SK-N-SH treated with all-trans-retinoic acid at 6 μM for 48 hours (cell line): ENCODE measurements around the gene GCN1.
"Not testable (repeated sequence)": the region's sequence is repeated elsewhere in the genome, so short reads cannot be mapped to it uniquely, and the experiment has no call there.

Experiments
- ATAC-seq: fragments of 200-7000 bp; cut with Tn5 transposase; 3 replicates; pipeline ENCODE4 v1.9.1; 2020; ENCODE audit warnings: mild to moderate bottlenecking, moderate library complexity
- ARNTL ChIP-seq: fragments of 450-650 bp; formaldehyde crosslinking; IDR thresholded peaks from 2 replicates; pipeline ENCODE4 v1.5.0; 2020; ENCODE audit warnings: low read depth, mild to moderate bottlenecking, moderate library complexity, borderline replicate concordance
- BACH2 ChIP-seq: fragments of 250-450 bp; sonication (Bioruptor Pico); IDR thresholded peaks from 2 replicates; pipeline ENCODE4 v1.9.0; 2021; ENCODE audit warnings: mild to moderate bottlenecking, borderline replicate concordance
- CREB5 ChIP-seq: fragments of 250-450 bp; sonication (Bioruptor Pico); IDR thresholded peaks from 2 replicates; pipeline ENCODE4 v1.5.1; 2020; ENCODE audit warnings: low read depth, mild to moderate bottlenecking, moderate library complexity
- CSRNP3 ChIP-seq: fragments of 250-450 bp; sonication (Bioruptor Pico); IDR thresholded peaks from 2 replicates; pipeline ENCODE4 v1.5.1; 2021; ENCODE audit warnings: mild to moderate bottlenecking, moderate library complexity
- ESRRG ChIP-seq: fragments of 250-450 bp; sonication (Bioruptor Pico); IDR thresholded peaks from 2 replicates; pipeline ENCODE4 v1.6.1; 2021; ENCODE audit warnings: mild to moderate bottlenecking
- GLIS3 ChIP-seq: fragments of 250-450 bp; sonication (Bioruptor Pico); IDR thresholded peaks from 2 replicates; pipeline ENCODE4 v1.5.0; 2020; ENCODE audit warnings: mild to moderate bottlenecking, moderate library complexity
- ISL1 ChIP-seq: fragments of 250-450 bp; sonication (Bioruptor Pico); IDR thresholded peaks from 2 replicates; pipeline ENCODE4 v2.1.2; 2022; ENCODE audit warnings: mild to moderate bottlenecking, moderate library complexity
- OSR1 ChIP-seq: fragments of 250-450 bp; sonication (Bioruptor Pico); IDR thresholded peaks from 2 replicates; pipeline ENCODE4 v1.8.0; 2022; ENCODE audit warnings: moderate library complexity, mild to moderate bottlenecking, inconsistent platforms
- POU6F1 ChIP-seq: fragments of 250-450 bp; sonication (Bioruptor Pico); IDR thresholded peaks from 2 replicates; pipeline ENCODE4 v1.8.0; 2021; ENCODE audit warnings: low read depth, mild to moderate bottlenecking, moderate library complexity, borderline replicate concordance
- PPARA ChIP-seq: fragments of 250-450 bp; sonication (Bioruptor Pico); IDR thresholded peaks from 2 replicates; pipeline ENCODE4 v1.5.0; 2020; ENCODE audit warnings: mild to moderate bottlenecking, borderline replicate concordance
- RARB ChIP-seq: fragments of 250-450 bp; sonication (Bioruptor Pico); IDR thresholded peaks from 2 replicates; pipeline ENCODE4 v1.8.0; 2021; ENCODE audit warnings: mild to moderate bottlenecking, moderate library complexity
- SNAI2 ChIP-seq: fragments of 250-450 bp; sonication (Bioruptor Pico); IDR thresholded peaks from 2 replicates; pipeline ENCODE4 v1.5.0; 2020; ENCODE audit warnings: mild to moderate bottlenecking, moderate library complexity
- TCF4 ChIP-seq: fragments of 250-450 bp; sonication (Bioruptor Pico); IDR thresholded peaks from 2 replicates; pipeline ENCODE4 v1.8.0; 2021; ENCODE audit warnings: mild to moderate bottlenecking, moderate library complexity, borderline replicate concordance
- TOX ChIP-seq: fragments of 250-450 bp; sonication (Bioruptor Pico); IDR thresholded peaks from 2 replicates; pipeline ENCODE4 v1.8.0; 2021; ENCODE audit warnings: mild to moderate bottlenecking, moderate library complexity, borderline replicate concordance
- TSHZ2 ChIP-seq: fragments of 250-450 bp; sonication (Bioruptor Pico); IDR thresholded peaks from 2 replicates; pipeline ENCODE4 v1.5.0; 2020; ENCODE audit warnings: mild to moderate bottlenecking, moderate library complexity
- ZC3H10 ChIP-seq: fragments of 250-450 bp; sonication (Bioruptor Pico); IDR thresholded peaks from 2 replicates; pipeline ENCODE4 v1.5.1; 2021; ENCODE audit warnings: mild to moderate bottlenecking, moderate library complexity
- ZFP3 ChIP-seq: fragments of 250-450 bp; sonication (Bioruptor Pico); IDR thresholded peaks from 2 replicates; pipeline ENCODE4 v1.5.0; 2020; ENCODE audit warnings: mild to moderate bottlenecking, moderate library complexity
- ZFP30 ChIP-seq: fragments of 450-650 bp; formaldehyde crosslinking; IDR thresholded peaks from 2 replicates; pipeline ENCODE4 v1.5.0; 2022; ENCODE audit warnings: mild to moderate bottlenecking, moderate library complexity
- ZNF565 ChIP-seq: fragments of 450-650 bp; formaldehyde crosslinking; conservative IDR thresholded peaks from 2 replicates; pipeline ENCODE4 v1.5.0; 2020; ENCODE audit warnings: low read depth, mild to moderate bottlenecking, moderate library complexity
- ZNF70 ChIP-seq: fragments of 450-650 bp; formaldehyde crosslinking; IDR thresholded peaks from 2 replicates; pipeline ENCODE4 v1.5.0; 2020; ENCODE audit warnings: mild to moderate bottlenecking, moderate library complexity
- ZNF8 ChIP-seq: fragments of 450-650 bp; formaldehyde crosslinking; IDR thresholded peaks from 2 replicates; pipeline ENCODE4 v1.5.0; 2020; ENCODE audit warnings: mild to moderate bottlenecking, moderate library complexity
- TF ChIP-seq, protein P1 (sequence below): fragments of 250-450 bp; sonication (Bioruptor Pico); IDR thresholded peaks from 2 replicates; pipeline ENCODE4 v1.8.0; 2020; ENCODE audit warnings: mild to moderate bottlenecking, moderate library complexity, borderline replicate concordance

Gene GCN1

DNA sequence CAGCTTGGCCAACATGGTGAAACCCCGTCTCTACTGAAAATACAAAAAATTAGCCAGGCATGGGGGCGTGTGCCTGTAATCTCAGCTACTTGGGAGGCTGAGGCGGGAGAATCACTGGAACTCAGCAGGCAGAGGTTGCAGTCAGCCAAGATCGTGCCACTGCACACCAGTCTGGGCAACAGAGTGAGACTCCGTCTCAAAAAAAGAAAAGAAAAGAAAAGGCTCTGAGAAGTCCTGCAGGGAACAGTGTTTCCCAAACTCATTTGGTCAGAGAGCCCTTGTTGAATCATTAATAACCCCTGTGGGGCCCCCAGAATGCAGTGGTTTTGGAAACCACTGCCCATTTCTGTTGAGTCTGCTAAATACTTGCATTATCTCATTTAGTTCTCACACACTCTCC is 18.7 kb upstream of the GCN1 start:
- not testable (repeated sequence) for ATAC-seq

DNA sequence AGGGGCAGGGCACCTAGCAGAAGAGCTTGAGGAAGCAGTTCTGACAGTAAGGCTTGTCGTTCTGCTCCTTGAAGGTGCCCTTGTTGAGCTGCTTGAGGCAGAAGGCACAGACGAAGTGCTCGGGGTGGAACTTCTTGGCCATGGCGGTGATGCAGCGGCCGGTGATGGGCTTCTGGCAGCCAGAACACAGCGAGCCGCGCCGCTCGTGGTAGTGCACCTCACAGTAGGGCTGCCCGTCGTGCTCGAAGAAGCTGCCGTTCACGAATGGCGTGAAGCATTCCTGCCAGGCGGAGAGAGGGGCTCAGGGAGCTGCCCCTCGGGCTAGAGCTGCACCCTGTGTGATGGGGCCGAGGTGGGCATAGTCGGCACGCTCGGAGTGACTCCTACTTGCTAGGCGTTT is 17.8 kb upstream of the GCN1 start:
- TF ChIP-seq RARB (CRISPR knock-in tag) (no peak), ZC3H10 (CRISPR knock-in tag) (no peak), ZNF565 (no peak), ZFP30 (CRISPR knock-in tag) (no peak), ZFP3 (no peak), ISL1 (CRISPR knock-in tag) (no peak), SNAI2 (no peak), OSR1 (CRISPR knock-in tag) (no peak), ZNF70 (CRISPR knock-in tag) (no peak), ARNTL (CRISPR knock-in tag) (no peak), TSHZ2 (no peak), ZNF8 (CRISPR knock-in tag) (no peak), TOX (CRISPR knock-in tag) (no peak), GLIS3 (no peak), PPARA (no peak), TCF4 (no peak), BACH2 (no peak)
- no peak for ATAC-seq

DNA sequence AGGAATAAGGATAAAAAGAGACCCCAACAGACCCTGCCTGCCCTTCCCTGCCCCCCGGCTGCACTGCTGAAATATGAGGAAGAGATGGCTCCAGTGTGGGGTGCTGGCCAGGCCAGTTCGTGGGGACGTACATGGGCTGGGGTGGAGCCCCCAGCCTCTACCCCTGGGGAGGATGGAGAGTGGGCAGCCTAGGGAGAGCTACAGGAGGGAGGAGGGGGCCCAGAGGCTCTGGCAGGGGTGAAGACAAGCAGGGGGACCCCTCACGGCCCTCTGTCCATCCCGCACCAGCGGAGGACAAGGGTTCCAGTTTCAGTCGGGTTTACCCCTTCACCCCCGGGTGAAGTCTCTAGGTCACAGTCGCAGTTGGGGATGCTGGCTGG is 17.4 kb upstream of the GCN1 start:
- TF ChIP-seq SNAI2 = no peak
- no peak for TF ChIP-seq OSR1 (CRISPR knock-in tag)
- no peak for TF ChIP-seq CREB5 (CRISPR knock-in tag)
- TF ChIP-seq ESRRG (CRISPR knock-in tag) = no peak
- no peak for TF ChIP-seq POU6F1 (CRISPR knock-in tag)
- TF ChIP-seq ZFP3 = no peak
- no peak for TF ChIP-seq RARB (CRISPR knock-in tag)
- TF ChIP-seq, protein P1, sequence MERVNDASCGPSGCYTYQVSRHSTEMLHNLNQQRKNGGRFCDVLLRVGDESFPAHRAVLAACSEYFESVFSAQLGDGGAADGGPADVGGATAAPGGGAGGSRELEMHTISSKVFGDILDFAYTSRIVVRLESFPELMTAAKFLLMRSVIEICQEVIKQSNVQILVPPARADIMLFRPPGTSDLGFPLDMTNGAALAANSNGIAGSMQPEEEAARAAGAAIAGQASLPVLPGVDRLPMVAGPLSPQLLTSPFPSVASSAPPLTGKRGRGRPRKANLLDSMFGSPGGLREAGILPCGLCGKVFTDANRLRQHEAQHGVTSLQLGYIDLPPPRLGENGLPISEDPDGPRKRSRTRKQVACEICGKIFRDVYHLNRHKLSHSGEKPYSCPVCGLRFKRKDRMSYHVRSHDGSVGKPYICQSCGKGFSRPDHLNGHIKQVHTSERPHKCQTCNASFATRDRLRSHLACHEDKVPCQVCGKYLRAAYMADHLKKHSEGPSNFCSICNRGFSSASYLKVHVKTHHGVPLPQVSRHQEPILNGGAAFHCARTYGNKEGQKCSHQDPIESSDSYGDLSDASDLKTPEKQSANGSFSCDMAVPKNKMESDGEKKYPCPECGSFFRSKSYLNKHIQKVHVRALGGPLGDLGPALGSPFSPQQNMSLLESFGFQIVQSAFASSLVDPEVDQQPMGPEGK (CRISPR knock-in tag) = no peak
- no peak for TF ChIP-seq ZFP30 (CRISPR knock-in tag)
- no peak for TF ChIP-seq ZNF8 (CRISPR knock-in tag)
- no peak for TF ChIP-seq PPARA
- no peak for TF ChIP-seq GLIS3
- no peak for ATAC-seq

GRCh38 chr12:120211243-120211903 is 16.9 kb upstream of the GCN1 start:
- TF ChIP-seq, protein P1 (CRISPR knock-in tag) = no peak
- TF ChIP-seq BACH2 = no peak
- no peak for TF ChIP-seq ZNF565
- TF ChIP-seq TCF4 = no peak
- no peak for TF ChIP-seq GLIS3
- TF ChIP-seq CSRNP3 (CRISPR knock-in tag) = no peak
- ATAC-seq = no peak
